ENCODE results near the gene BCL2L13.
"Not testable (repeated sequence)": the region's sequence is repeated elsewhere in the genome, so short reads cannot be mapped to it uniquely, and the experiment has no call there.

BCL2L13 gene

GRCh38 chr22:17732251-17732854 is 93.8 kb downstream of the BCL2L13 start:
- no peak for FAIRE-seq

DNA sequence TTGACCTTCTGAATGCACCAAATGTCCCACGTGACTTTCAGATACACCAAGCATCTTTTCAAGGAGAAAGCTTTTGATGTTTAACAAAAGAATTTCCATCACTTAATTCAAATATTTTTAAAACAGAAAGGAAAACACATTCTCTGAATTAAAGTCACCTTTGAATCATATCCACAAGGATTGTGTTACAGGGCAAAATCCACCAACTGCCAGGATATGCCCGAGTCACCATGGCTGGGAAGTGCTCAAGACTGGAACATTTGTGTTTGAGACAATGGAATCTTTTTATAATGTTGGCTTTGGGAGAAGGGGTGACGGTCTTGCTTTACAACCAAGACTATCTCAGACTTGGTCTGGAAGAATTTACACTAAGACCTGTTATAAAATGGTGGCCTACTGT is 94.9 kb downstream of the BCL2L13 start:
- no peak for FAIRE-seq

GRCh38 chr22:17734187-17734586 is 95.6 kb downstream of the BCL2L13 start:
- no peak for FAIRE-seq

- no peak for FAIRE-seq
Observed at GRCh38 chr22:17738386-17739128, 100.0 kb downstream of the BCL2L13 start.

DNA sequence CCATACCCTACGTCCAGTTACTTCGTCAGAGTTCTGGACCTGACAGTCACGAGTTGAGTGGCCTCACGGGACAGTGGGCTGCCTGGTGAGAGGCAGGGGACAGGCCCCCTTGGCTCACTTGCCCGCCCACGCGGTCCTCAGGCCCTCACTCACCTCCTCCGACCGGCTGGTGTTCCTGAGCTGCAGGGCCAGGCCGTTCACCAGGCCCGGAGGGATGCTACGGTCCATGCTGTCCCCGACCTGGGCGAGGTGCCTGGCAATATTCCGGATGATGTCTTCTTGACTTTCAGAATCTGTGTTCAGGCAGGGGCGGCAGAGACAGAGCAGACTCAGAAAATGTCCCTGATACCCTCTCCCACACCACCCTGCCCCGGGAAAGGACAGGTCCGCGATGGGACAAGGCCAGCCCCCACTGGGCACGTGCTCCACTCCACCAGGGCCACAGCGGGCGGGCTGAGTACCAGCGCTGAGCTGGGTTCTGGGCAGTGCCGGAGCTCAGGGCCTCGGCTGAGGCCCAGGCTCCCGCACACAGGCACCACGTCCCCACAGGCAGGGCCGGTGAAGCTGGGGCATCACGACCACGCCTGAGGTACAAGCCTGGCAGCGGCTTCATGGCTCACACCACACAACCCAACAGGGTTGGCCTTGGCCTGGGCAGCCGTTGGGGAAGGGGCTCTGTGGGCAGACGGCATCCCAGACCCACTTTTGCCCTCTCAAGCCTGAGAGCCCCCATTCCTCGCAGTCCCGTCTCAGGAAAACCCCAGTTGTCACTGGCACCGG is 100.8 kb downstream of the BCL2L13 start:
- FAIRE-seq = no peak

GRCh38 chr22:17741866-17742526 is 103.4 kb downstream of the BCL2L13 start:
- FAIRE-seq = no peak

DNA sequence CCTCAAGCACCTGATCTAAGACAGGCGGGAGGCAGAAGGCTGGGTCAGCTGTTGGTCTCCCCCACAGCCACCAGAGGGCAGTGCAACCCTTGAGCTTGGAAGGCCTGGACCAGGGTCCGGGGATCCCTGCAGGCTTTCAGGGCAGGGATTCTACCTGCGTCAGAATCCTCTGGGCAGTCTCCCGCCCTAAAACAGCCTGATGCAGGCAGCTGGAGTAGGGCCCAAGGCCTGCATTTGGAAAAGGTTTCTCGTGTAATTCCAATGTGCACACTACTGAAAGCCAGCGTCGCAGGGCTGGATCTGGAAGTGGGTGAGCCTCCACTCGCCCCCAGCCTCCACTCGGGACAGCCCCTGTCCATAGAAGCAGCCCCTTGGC is 104.0 kb downstream of the BCL2L13 start:
- FAIRE-seq = no peak

GRCh38 chr22:17743661-17744411 is 105.3 kb downstream of the BCL2L13 start:
- no peak for FAIRE-seq

GRCh38 chr22:17744430-17744829 is 105.9 kb downstream of the BCL2L13 start:
- FAIRE-seq = no peak

GRCh38 chr22:17746916-17747315 is 108.4 kb downstream of the BCL2L13 start:
- no peak for FAIRE-seq

DNA sequence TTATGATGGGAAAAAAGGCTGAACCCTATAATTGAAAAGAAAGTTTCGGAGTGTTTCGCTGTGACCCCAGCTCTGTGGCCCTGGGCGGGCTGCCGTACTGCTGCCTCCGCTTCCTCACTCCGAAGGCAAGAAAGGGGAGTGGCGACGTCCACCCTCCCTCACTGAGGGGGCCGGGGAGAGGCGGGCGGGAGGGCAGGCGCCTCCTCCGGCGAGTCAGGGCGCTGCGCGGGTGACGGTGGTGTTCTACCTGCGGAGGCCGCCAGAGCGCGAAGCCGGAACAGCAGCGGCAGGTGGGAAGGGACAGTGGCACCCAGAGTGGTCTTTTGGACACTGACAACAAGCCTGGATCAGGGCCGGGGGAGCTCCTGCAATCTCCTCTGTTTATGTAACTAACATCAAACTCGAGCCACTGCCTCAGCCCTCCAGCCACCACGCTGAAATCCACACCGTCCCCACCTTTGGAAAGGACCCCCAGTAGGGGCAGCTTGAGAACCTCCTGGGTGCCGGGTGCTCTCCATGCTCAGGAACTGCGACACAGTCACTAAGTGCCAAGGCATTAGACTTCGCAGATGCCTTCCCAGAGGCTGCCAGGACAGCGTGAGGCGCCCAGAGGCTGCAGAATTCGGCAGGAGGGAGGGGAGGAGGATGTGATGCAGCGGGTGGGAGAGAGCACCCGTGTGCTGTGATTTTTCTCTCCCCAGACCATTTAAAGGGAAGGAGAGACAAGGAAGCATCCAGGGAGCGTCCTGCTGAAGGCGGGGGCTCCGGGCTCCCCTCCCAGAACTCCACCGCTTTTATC is 110.2 kb downstream of the BCL2L13 start:
- FAIRE-seq = no peak

- FAIRE-seq = no peak
Observed at GRCh38 chr22:17749605-17750395, 111.2 kb downstream of the BCL2L13 start.

DNA sequence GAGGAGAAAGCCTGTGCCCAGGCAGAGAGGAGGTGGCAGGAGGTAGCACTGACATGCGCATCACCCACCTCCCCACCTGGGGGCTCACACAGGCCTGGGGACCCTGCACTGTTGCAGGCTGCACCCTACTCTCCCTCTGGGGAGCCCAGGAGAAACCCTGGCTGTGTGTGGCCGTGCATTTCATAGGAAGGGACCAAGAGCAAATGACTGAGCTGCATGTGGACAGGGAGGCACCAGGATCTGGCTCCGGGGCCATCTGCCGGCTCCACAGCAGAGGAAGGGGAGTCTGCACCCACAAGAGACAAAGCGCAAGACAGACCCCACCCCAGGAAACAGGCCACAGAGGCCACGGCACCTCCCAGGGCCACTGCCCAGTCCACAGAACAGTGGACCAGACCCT is 113.0 kb downstream of the BCL2L13 start:
- FAIRE-seq = no peak

- FAIRE-seq = no peak
Observed at GRCh38 chr22:17753401-17753989, 114.9 kb downstream of the BCL2L13 start.

DNA sequence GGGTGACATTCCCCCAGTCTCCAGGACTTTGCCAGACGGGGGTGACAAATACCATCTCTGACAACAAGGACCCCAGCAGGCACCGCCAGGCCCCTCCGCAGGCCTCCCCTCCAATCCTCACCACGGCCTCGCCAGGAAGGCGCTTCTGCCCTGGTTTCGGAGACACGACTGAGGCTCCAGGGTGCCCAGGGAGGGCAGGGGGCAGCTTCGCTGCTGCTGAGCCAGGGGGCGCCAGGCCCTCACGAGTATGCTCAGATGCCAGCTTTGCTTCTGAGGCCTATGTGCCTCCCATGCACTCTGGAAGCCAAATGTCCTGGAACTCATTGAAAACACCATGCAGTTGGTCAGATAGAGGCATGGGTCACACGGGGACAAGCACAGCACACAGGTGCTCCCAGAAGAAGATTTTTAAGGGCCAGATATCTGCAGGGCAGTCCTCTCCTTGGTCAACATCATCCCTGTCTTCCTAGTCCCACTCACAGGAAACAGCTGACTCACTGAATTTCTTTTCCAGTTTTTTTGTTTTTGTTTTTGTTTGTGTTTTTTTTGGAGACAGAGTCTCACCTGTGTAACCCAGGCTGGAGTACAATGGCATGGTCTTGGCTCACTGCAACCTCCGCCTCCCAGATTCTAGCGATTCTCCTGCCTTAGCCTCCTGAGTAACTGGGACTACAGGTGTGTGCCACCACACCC is 115.8 kb downstream of the BCL2L13 start:
- FAIRE-seq = no peak

GRCh38 chr22:17761138-17761488 is 122.6 kb downstream of the BCL2L13 start:
- no peak for FAIRE-seq

GRCh38 chr22:17763442-17763841 is 124.9 kb downstream of the BCL2L13 start:
- not testable (repeated sequence) for FAIRE-seq

DNA sequence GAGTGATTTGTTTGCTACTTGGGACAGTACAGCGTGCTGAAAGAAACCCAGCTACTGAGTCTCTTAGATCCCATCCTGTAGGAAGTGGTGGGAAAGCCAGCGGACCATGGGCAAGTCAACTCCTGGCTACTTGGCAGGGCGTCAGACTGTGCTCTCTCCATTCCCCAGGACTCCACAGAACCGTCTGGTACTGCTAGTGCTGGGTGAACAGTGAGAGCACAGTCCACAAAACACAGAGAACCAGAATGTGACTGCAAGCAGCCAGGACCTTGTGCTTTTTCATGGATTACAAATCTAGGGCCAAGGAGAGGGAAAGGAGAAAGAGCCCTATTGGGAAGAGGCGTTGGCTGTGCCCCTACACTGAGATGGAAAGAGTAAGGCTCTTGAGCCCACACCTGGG is 125.5 kb downstream of the BCL2L13 start:
- FAIRE-seq = no peak

DNA sequence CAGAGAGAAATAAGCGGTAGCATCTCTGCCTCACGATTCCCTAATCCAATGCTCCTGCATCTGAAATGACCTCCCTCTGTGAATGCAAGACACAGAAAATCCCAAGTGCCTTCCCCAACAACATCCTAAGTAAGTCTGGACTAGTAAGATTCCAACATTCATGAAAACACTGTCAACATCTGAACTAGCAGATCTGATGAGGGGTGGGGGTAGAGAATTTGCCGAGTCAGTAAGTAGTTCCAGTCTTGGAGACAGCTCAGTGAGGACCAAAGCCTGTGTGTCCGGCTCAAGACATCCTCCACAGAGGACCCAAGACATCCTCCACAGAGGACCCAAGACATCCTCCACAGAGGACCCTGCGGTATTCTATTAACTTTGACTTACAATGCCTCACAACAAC is 126.3 kb downstream of the BCL2L13 start:
- not testable (repeated sequence) for FAIRE-seq
